ENCODE measurements around the gene VAC14.
"Not testable (repeated sequence)": the region's sequence is repeated elsewhere in the genome, so short reads cannot be mapped to it uniquely, and the experiment has no call there.

Gene VAC14

DNA sequence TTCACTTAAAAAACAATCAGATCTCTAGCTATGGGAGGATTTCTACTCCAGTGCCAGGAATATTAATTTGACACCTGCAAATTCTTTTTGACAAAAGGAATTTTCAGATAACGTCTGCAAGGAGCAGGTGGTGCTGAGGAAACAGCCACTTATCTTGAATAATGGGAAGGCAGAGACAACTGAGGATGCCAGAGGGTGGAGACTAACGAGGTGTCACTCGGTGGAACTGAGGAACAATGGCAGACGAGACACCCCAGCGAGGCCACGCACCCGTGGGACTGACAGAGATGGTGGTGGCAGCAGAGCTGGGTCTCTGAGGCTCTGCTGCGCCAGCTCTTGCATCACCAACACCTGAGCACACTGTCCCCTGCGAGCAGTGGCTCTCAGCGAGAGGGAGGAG lies 42.2 kb downstream of the VAC14 start:
- no peak for DNase-seq

DNA sequence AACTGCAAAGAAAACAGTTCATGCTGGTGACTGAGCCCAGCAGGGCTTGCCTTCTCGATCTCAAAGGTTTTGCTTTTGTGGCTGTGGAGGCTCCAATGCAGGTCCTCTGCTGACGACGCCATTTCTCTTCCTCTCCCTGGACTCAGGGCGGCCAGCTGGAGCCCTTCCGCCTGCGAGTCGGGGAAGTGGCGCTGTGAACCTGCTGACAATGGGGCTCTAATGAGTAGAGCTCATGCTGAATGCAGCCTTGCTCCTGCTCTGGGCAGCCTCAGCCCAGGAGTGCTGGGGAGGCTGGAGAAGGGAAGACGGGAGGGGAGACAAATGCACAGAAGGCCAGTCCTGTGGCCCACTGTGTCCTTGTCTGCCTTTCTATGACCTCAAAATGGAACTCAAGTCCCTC lies 43.8 kb downstream of the VAC14 start:
- DNase-seq: no peak

DNA sequence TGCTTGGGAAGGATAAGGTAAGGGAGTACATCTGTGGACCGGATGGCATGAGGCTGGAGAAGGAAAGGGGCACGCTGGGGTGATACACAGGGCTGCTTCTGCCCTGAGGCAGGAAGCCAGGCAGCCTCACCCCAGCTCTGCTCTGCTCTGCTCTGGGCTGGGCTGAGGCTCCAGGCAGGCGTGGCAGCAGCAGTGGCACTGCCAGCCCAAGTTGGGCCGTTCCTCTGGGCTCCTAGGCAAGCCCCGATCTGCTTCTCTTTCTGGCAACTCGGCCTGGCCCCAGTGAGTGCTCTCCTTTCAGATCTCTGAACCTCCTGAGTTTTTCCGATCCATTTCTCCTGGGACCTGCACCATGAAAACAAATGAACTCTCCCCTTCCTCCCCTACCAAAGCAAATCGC lies 44.9 kb downstream of the VAC14 start:
- no peak for DNase-seq

- DNase-seq: no peak
Observed at GRCh38 chr16:70754851-70755600, 45.9 kb downstream of the VAC14 start.

DNA sequence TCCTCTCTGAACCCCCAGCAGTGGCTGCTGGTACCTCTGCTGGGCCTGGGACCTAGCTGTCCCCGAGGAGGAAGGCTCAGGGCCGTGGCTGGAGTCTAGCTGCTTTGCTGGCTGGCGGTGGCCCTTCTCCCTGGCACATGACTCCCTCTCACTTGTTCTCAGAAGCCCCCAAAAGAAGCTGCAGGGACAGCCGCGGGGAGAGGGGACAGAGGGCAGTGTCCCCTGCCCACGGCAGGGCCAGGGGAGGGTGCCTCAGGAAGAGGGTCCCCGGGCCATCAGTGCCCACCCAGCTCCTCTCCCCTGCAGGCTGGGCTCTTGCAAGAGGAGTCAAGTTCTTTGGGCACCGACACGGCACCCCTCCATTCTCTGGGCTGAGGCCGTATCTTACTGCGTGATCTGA lies 46.6 kb downstream of the VAC14 start:
- DNase-seq: no peak

DNA sequence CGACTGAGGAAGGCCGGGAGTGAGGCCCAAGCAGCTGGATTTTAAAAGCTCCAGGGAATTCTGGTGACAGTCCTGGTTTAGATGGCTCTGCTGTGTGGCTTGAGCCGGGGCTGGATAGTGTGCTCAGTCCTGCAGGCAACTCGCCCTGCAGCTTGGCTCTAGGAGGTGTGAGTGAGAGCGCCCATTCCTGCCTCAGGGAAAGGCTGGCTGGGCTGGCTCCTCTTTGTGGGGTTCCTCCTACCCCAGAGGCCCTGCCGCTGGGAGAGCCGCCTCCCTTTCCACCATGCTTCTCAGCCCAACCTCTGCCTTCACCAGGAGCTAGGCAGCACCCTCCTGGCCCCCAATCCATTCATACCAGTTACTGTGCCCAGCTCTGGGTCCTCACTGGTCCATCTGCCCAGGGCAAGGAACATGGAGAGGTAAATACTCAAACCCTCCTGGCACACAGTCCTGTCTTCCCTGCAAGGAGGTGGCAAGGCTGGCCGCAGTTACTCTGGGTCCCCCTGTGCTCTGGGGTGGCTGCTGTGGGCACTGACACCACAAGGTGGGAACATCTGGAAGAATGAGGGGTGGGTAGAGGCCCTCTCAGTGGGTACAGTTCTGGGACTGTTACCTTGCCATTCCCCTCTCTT lies 47.1 kb downstream of the VAC14 start:
- no peak for DNase-seq

DNA sequence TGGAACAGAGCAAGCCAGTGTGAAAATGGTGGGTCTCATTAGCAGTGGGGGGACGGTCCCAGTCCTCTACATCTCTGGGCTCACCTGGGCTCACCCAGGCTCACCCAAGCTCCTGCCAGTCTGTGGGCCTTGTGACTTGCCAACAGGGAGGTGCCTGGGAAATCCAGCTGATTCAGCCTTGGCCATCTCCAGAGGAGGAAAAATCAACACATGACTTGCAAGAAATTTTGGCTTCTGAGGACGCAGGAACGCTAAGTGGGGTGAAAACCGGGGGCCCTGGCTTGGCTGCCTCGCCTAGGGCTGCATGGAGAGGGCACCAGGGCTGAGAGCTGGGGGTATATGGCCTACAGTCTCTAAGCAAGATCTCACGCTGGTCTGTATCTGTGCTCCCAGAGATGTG lies 47.7 kb downstream of the VAC14 start:
- DNase-seq: peak; percentile 13

- DNase-seq: peak; percentile 94
Observed at GRCh38 chr16:70752426-70752825, 48.5 kb downstream of the VAC14 start.

- no peak for DNase-seq
Observed at GRCh38 chr16:70751593-70751992, 49.4 kb downstream of the VAC14 start.

DNA sequence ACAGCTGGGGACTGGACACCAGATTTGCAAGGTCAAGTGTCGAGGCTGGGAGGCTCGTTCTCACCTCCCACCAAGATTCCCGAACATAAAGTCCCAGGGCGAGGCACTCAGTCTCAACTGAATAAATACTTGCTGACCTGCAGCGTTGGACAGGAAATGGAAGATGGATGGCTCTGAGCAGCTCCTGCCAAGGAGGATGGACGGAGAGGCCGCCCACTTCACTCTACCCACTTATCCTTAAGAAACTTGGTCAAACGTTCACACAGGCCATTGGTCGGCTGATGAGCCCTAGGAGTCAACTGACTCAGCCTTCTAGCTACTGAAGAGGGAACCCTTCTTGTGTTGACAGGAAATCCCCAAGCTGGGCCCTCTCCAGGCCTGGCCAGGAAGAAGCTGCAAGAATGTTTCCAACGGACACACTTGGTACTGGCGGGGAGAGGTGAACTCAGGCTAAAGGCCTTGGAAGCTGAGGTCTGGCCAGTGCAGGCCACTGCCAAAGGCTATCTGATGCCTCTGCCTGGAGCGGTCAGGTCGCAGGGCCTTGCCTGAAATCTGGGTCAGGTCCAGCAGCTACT lies 50.0 kb downstream of the VAC14 start:
- DNase-seq: peak; percentile 39

GRCh38 chr16:70749681-70750601 lies 51.0 kb downstream of the VAC14 start:
- DNase-seq: no peak

- no peak for DNase-seq
Observed at GRCh38 chr16:70749006-70749678, 51.8 kb downstream of the VAC14 start.

GRCh38 chr16:70747703-70748631 lies 53.0 kb downstream of the VAC14 start:
- peak; percentile 38 for DNase-seq

DNA sequence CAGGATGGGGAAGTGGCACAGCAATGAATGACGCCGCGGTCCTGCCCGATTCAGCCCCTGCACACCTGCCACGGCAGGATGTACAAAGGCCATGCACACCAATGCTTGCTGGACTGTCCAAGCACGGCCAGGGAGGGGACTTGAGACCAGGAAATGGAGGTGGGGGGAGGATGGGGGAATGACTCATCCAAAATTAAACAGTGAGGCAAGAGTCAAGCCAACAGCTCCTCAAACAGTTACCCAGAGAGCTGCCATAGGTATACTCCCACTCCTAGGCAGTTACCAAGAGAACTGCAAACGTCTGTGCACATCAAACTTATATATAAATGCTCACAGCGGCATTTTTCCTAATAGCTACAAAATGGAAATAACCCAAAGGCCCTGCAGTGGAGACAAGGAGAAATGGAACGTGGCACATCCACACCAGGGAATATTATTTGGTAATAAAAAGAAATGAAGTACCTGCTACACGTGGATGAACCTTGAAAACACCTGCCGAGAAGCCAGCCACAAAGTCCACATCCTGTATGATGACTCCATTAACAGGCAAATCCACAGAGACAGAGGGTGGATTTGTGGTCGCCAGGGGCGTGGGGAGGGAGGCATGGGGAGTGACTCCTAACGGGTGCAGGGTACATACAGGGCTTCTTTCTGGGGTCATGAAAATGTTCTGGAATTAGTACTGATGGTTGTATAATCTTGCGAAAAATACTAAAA lies 54.1 kb downstream of the VAC14 start:
- peak; percentile 42 for DNase-seq

- peak; percentile 55 for DNase-seq
Observed at GRCh38 chr16:70746040-70746707, 54.8 kb downstream of the VAC14 start.

DNA sequence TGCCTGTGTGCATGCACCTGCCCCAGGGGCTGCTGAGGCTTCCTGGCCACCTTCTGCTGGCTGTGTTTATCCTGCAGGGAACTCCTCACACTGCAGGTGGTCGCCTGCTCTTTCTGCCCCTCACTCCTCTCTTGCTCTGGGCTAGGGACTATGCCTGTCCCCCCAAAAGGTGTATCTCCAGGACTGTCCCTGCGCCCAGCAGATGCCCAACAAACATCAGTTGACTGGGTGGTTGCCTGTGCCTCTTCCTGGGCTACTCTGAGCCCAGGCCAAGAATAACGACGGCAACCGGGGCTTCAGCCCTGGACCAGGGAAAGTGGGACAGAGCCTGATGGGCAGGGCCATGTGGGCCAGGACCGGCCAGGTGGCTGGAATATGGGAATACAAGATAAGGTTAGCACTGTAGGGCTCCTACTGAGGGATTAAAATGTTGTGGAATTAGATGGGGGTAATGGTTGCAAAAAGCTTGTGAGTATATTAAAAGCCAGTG lies 55.4 kb downstream of the VAC14 start:
- no peak for DNase-seq

DNA sequence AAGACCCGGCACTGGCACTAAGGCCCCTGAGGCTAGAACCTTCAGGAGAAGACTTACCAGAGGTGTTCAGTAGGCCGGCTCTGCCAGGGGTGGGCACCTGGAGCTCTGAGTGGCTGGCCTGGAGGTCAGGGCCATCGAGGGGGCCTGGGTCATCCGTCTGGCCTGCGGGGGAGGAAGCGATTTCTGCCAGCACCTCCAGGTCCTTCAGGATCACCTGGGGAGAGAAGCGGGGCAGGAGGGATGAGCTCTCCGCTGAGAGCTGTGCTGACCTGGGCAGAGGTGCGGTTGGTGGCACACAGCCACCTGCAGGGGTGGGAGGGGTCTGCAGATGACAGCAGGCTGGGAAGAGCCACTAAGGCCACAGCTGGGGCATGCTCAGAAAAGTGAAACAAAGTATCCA lies 56.6 kb downstream of the VAC14 start:
- no peak for DNase-seq

- DNase-seq: no peak
Observed at GRCh38 chr16:70743791-70744190, 57.2 kb downstream of the VAC14 start.

DNA sequence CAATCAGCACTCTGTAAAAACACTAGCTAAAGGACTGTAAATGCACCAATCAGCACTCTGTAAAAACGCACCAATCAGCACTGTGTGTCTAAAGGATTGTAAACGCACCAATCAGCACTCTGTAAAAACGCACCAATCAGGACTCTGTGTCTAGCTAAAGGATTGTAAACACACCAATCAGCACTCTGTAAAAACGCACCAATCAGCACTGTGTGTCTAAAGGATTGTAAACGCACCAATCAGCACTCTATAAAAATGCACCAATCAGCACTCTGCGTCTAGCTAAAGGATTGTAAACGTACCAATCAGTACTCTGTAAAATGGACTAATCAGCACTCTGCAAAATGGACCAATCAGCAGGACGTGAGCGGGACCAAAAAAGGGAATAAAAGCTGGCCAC lies 58.0 kb downstream of the VAC14 start:
- not testable (repeated sequence) for DNase-seq

DNA sequence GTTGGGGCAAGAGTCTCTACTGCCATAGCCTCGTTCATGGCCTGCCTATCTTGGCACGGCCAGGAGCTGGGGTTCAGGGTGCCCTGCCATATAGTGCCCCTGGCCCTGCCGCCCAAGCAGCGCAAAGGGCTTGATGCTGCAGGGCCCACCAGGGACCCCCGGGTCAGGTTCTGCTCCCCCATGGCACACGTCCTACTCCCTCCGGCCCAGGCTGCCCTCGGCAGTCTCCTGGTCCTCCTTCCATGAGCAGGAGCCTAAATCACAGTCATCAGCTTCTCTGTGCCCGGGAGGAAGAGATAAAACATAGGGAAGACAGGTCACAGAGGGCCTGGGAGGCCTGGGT lies 59.2 kb downstream of the VAC14 start:
- DNase-seq: no peak
